Thoracic aorta (tissue), 2 donors: Measurements from ENCODE around the gene SEPSECS. TPM values are rescaled to one million over a fixed set of nuclear protein-coding genes. Genes with fewer than 3 reads are reported as not detected.

Experiments used
- ATAC-seq: fragments of 150-250 bp; one replicate; pipeline ENCODE4 v1.8.0; 2017; ENCODE audit warnings: low read depth; ENCODE audit not compliant: insufficient number of reproducible peaks, low FRiP score
- DNase-seq: peaks from one replicate; pipeline ENCODE4 v3.0.0-alpha.2; 2020; ENCODE audit warnings: low spot score
- H3K27ac ChIP-seq, 2 donors: fragments of 200-600 bp; sonication (generic); 1 replicate in 1 of 2; 2 replicates in 1 of 2; pipeline ENCODE4 v1.5.1; 2016; ENCODE audit warnings: mild to moderate bottlenecking in 2 of 2, moderate library complexity in 2 of 2
- H3K27me3 ChIP-seq: fragments of 200-600 bp; sonication (generic); replicated peaks from 2 replicates; pipeline ENCODE4 v1.6.0; 2016; ENCODE audit warnings: mild to moderate bottlenecking; ENCODE audit not compliant: insufficient read depth
- H3K36me3 ChIP-seq: fragments of 200-600 bp; sonication (generic); one replicate; pipeline ENCODE4 v1.5.1; 2016
- H3K4me1 ChIP-seq, 2 donors: fragments of 200-600 bp; sonication (generic); 1 replicate in 1 of 2; 2 replicates in 1 of 2; pipeline versions ENCODE4 v1.5.1 to v1.6.0; 2016; ENCODE audit warnings: low read depth in 2 of 2, mild to moderate bottlenecking in 1 of 2; ENCODE audit not compliant: control insufficient read depth in 1 of 2
- H3K4me3 ChIP-seq: fragments of 200-600 bp; sonication (generic); 2 replicates; pipeline ENCODE4 v1.5.1; 2016; ENCODE audit warnings: mild to moderate bottlenecking
- H3K9me3 ChIP-seq: fragments of 200-600 bp; sonication (generic); 2 replicates; pipeline ENCODE4 v1.5.1; 2016
- total RNA-seq, 2 donors: library from RNA; depleted of rRNA; stranded (reverse); fragments of >200 nt; gene quantifications; one replicate each; pipeline versions ENCODE4 v1.1.0 to v1.2.3, GENCODE V29; 2016
- TF ChIP-seq, protein P1 (sequence below): fragments of 200-600 bp; sonication (generic); IDR thresholded peaks from one replicate; pipeline ENCODE4 v1.5.1; 2019; ENCODE audit warnings: antibody characterized with exemption

The SEPSECS gene
- total RNA-seq, 2 donors from 2014 or later = 3.4 to 5.9 TPM

DNA sequence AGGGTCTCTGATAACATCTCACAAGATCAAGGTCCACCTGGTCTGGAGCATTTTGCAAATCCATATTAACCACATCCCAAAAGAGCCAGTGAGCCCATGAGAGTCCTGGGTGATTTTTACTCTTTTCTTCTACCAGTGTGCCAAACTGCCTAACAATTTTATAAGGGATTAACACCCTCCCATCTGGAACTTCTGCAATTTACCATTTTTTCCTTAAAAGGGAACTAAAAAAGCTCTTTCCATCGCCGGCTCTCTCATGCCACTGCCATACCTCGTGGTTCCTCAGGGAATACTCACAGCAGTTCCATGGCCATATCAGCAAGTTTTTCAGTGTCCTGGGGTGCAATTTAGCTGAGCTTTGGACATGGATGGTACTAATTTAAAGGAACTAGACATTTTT is 55.7 kb downstream of the SEPSECS start:
- Histone ChIP-seq H3K4me1 (peaks cover 0 to 6% of the 10 kb centered on the region in 2 donors), H3K27me3 (no peaks in the 10 kb centered on the region), H3K27ac (no peak overlapping the region), H3K9me3 (no peaks in the 10 kb centered on the region), H3K4me3 (no peak overlapping the region), H3K36me3 (no peaks in the 10 kb centered on the region)
- ATAC-seq (no peak), DNase-seq (no peak)
- TF ChIP-seq, protein P1, sequence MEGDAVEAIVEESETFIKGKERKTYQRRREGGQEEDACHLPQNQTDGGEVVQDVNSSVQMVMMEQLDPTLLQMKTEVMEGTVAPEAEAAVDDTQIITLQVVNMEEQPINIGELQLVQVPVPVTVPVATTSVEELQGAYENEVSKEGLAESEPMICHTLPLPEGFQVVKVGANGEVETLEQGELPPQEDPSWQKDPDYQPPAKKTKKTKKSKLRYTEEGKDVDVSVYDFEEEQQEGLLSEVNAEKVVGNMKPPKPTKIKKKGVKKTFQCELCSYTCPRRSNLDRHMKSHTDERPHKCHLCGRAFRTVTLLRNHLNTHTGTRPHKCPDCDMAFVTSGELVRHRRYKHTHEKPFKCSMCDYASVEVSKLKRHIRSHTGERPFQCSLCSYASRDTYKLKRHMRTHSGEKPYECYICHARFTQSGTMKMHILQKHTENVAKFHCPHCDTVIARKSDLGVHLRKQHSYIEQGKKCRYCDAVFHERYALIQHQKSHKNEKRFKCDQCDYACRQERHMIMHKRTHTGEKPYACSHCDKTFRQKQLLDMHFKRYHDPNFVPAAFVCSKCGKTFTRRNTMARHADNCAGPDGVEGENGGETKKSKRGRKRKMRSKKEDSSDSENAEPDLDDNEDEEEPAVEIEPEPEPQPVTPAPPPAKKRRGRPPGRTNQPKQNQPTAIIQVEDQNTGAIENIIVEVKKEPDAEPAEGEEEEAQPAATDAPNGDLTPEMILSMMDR = no peak

DNA sequence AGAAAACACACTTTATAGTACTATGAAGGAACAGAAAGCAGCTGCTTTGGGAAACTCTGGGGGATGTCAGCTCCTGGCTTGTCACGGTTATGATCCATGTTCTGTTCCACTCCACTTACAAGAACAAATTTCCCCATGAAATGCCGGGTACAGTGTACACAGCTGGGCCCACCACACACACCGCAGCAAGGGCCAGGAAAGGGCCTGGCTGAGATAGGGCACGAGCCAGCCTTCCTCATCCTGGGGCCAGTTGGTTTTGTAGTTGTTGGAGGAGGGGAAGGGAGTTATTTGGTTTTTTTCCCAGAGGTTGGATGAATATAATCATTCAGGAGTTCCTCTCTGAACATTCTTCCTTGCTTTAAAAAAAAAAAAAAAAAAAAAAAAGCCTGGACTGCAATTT is 56.8 kb downstream of the SEPSECS start:
- no peak overlapping the region for H3K27ac ChIP-seq
- no peak for ATAC-seq

DNA sequence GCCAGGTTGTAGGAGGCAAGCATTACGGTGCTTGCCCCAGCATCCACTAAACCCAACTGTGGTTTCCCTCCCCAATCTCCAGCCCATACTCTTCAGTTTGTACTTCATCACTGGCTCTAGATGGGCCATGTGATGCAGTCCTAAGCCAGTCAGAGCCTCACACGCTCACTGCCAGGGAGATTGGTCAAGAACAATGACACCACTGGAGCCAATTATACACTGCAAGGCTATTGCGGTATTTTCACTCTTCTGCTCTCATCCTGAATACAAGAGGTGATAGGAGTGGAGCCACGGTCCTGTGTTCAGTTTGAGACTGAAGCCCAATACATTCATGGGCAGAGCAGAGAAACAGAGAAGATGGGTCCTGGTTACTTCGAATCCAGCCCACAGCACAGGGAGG is 58.4 kb downstream of the SEPSECS start:
- Histone ChIP-seq H3K4me3 (no peak overlapping the region), H3K4me1 (peaks cover 0 to 6% of the 10 kb centered on the region in 2 donors), H3K9me3 (no peaks in the 10 kb centered on the region), H3K36me3 (no peaks in the 10 kb centered on the region), H3K27ac (no peak overlapping the region), H3K27me3 (no peaks in the 10 kb centered on the region)
- ATAC-seq (no peak), DNase-seq (no peak)
- TF ChIP-seq, protein P1 = no peak

More for the DNA sequence above, 56.8 kb downstream of the SEPSECS start:
- no peak for DNase-seq
- Histone ChIP-seq H3K36me3 (no peaks in the 10 kb centered on the region), H3K27me3 (no peaks in the 10 kb centered on the region), H3K4me1 (peaks cover 0 to 6% of the 10 kb centered on the region in 2 donors), H3K4me3 (no peak overlapping the region), H3K9me3 (no peaks in the 10 kb centered on the region)
- TF ChIP-seq, protein P1 = no peak

DNA sequence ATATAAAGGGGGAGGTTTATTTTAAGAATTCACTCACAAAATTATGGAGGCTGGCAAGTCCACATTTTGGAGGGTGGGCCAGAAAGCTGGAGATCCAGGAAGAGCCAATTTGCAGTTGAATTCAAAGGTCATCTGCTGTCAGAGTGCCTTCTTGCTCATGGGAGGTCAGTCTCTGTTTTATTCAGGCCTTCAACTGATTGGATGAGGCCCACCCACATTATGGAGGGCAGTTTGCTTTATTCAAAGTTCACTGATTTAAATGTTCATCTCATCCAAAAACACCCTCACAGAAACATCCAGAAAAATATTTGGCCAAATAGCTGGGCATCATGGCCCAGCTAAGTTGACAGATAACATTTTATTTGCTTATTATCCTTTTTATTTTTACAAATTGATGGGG is 59.5 kb downstream of the SEPSECS start:
- Histone ChIP-seq H3K27me3 (no peaks in the 10 kb centered on the region), H3K27ac (no peak overlapping the region), H3K4me3 (no peak overlapping the region), H3K36me3 (no peaks in the 10 kb centered on the region), H3K4me1 (peaks cover 0 to 6% of the 10 kb centered on the region in 2 donors), H3K9me3 (no peaks in the 10 kb centered on the region)
- DNase-seq (no peak), ATAC-seq (no peak)
- TF ChIP-seq, protein P1 = no peak

DNA sequence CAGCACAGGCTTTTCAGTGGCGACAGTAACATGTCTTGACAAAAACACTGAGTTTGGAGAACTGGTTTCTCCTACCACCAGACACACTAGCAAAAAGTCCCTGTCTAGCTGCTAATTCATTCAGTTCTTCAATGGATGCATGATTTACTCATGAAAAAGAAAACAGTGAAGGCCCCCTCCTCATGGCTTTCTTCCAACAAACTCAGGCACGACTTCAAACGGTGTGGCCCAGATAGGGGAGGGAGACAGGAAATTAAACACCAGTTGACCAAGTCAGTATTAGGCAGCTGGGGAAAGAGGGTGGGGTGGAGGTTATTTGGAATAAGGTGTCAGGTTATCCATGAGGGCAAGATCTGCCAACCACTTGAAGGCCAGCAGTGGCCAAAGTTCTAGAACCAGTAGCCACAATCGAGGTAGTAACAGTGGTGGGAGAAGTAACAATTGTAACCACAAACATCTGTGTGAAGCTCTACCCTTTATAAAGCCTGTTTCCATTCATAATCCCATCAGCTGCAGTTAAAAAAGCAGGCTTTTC is 60.2 kb downstream of the SEPSECS start:
- TF ChIP-seq, protein P1 = no peak
- no peaks in the 10 kb centered on the region for H3K36me3 ChIP-seq
- H3K4me1 ChIP-seq = peaks cover 0 to 6% of the 10 kb centered on the region in 2 donors
- no peaks in the 10 kb centered on the region for H3K27me3 ChIP-seq
- DNase-seq (no peak), ATAC-seq (no peak)
- H3K27ac ChIP-seq = no peak overlapping the region
- H3K9me3 ChIP-seq = no peaks in the 10 kb centered on the region
- H3K4me3 ChIP-seq = no peak overlapping the region
